Activated T-cell treated with anti-CD3 and anti-CD28 coated beads, Interleukin-2, amount 50 U/mL, for 1 hour (primary cell): Measurements from ENCODE around the gene ZNF341.
"Not testable (repeated sequence)": the region's sequence is repeated elsewhere in the genome, so short reads cannot be mapped to it uniquely, and the experiment has no call there.

Experiments used
- DNase-seq: peaks from one replicate; pipeline ENCODE4 v3.0.0-alpha.2; 2020

ZNF341 gene

GRCh38 chr20:33730946-33731692 is 677 bp upstream of the ZNF341 start:
- no peak for DNase-seq

- DNase-seq = no peak
These were observed 572 bp downstream of the ZNF341 start for GRCh38 chr20:33732166-33732970.

DNA sequence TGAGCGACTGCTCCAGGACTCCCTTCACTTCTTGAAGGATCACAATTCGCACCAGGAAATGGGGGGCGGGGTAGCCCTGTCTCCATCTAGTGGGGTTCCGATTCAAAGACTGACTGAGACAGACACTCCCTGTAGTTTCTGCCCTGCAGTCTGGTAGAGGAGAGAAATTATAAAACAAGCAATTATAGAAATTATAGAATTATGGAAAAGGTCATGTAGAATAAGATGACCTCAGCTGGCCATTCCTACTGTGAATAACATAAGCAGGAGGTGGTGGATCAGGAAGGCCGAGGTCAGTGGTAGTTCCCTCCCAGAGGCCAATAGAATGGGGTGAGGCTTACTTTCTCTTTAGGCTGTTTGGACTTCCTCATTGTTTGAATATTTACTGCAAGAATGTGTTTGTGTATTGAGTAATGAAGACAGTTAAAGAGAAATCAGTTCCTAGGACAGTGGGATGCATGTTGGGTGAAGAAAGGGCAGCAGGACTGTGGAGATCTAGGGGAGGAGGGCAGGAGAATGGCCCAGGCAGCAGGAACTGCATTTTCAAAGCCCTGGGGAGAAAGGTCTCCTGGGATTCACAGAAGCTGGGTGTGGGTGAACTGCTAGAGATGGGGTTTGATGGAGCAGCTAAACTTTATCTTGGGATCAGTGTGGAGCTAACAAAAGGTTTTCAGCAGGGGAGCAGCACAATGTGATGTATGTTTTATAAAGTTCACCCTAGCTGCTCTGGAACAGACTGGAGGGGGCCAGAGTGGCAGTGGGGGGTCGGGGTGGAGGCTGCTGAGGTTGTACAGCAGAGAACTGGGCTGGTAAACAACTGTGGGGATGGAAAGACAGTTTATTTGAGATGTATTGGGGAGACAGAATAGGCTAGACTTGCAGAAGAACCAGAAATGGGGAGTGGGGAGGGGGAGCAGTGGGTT is 2.1 kb downstream of the ZNF341 start:
- no peak for DNase-seq

GRCh38 chr20:33736962-33737361 is 5.2 kb downstream of the ZNF341 start:
- DNase-seq = no peak

DNA sequence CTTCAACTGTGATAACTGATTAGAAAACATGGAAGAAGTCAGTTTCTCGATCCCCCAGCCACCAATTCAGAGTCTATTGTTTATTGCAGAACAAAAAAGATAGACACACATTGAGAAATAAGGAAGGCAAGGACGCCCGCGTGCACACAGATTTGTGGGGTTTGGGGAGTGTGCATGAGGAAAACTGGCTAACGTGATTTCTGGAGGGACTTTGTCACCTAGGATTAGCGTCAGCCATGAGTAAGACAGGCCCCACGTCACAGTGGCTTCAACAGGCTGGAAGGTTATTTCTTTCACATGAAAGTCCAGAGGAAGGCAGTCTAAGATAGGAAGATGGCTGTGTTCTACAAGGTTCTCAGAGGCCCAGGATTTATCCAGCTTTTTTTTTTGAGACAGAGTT is 7.7 kb downstream of the ZNF341 start:
- no peak for DNase-seq

DNA sequence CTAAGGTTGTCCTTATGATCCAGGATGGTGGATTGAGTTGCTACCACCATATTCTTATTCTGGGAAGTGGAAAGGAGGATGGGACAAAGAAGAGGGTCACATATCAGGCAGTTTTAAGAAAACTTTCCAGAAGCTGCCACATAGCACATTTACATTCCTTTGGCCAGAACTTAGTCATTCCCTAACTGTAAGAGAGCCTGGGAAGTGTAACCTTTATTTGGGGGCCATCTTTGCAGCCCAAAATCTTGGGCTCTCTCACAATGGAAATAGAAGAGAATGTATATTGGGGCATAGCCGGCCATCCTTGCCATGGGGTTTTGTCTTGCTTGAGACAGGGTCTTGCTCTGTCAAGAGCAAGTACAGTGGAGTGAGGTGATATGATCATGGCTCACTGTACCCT is 8.4 kb downstream of the ZNF341 start:
- no peak for DNase-seq

- DNase-seq = no peak
These were observed 12.4 kb downstream of the ZNF341 start for GRCh38 chr20:33744181-33744580.

GRCh38 chr20:33744773-33745385 is 13.1 kb downstream of the ZNF341 start:
- DNase-seq = no peak

DNA sequence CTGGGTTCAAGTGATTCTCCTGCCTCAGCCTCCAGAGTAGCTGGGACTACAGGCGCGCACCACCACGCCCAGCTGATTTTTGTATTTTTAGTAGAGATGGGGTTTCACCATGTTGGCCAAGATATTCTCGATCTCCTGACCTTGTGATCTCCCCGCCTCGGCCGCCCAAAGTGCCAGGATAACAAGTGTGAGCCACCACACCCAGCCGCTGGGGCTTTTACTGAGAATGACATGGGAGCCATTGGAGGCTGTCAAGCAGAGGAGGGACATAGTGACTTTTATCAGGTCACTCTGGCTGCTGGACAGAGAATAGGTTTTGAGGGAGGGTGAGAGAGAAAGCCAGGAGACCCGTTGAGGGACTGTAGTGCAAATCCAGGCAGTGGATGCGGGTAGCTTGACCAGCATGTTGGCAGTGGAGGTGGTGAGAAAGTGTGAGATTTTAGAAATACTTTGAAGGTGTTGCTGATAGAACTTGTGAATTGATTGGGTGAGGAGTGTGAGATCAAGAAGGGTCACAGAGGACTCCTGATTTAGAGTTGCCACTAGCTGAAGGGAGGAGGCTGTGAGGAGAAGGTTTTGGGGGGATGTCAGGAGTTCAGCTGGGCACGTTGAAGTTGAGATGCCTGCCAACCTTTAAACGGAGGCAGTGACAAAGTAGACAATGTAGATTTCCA is 14.7 kb downstream of the ZNF341 start:
- no peak for DNase-seq

DNA sequence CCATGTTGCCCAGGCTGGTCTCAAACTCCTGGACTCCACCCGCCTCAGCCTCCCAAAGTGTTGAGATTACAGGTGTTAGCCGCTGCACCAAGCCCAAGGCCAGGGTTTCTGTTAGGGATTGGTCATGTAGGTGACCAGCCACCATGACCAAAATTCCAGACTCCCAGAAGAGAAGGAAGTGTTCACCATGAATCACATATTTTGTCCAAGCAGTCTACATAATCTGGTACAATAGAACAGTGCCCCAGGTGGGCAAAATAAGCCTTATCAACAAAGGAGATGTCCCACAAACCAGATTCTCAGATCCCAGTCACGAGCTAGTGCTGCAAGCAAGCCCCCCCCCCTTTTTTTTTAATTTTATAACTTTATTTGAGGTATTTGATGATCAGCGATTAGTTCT is 20.0 kb downstream of the ZNF341 start:
- no peak for DNase-seq

DNA sequence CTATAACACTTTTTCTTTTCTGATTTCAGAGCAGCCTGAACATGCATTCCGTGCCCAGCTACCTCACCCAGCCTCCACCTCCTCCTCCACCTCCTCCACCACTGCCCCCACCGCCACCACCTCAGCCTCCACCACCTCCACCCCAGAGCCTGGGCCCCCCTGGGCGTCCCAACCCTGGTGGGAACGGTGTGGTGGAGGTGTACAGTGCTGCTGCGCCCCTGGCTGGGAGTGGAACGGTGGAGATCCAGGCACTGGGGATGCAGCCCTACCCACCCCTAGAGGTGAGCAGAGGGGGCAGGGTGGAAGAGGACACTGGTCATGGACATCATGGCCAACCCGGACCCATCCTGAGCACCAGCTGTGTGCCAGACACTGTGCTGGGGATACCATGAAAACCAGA is 21.3 kb downstream of the ZNF341 start:
- DNase-seq = no peak

DNA sequence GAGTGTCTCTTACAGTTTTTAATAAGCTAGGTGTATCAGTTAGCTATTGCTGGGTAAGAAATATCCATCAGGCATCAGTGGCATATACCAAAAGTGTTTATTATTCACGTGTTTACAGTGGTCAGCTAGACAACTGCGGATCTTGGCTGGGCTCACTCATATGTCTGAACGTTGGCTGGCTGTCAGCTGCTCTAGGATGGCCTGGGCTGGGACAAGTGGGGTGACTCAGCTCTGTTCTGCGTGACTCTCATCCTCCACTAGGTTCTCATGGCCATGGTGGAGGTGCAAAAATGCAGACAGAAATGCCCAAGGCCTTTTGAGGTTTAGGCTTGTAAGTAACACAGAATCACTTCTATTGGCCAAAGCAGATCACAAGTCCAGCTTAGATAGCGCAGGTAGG is 22.0 kb downstream of the ZNF341 start:
- no peak for DNase-seq

DNA sequence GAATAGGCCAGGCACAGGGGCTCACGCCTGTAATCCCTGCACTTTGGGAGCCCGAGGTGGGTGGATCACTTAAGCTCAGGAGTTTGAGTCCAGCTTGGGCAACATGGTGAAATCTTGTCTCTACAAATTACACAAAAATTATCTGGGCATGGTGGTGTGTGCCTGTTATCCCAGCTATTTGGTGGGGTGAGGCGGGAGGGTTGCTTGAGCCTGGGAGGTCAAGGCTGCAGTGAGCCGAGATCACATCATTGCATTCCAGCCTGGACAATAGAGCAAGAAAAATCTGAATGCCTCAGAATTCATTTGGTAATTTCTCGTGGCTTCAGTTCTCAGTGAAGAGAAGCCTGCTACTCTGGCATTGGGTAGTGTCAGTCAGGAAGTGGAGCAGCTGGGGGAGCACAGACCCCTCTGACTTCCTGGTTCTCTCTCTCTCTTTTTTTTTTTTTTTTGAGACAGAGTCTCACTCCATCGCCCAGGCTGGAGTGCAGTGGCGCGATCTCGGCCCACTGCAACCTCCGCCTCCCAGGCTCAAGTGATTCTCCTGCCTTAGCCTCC is 24.2 kb downstream of the ZNF341 start:
- DNase-seq = not testable (repeated sequence)

DNA sequence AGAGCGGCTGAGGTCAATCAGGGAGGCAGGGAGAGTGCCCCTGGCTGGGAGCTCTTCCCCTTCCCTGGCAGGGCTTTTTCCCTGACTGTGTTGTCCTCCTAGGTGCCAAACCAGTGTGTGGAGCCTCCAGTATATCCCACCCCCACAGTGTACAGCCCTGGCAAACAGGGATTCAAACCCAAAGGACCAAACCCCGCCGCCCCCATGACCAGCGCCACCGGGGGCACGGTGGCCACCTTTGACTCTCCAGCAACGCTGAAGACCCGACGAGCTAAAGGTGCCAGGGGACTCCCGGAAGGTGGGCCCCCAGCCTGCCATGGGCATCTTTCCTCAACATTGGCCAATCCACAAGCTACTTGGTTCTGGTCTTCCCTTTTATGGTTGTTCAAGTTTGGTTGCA is 25.2 kb downstream of the ZNF341 start:
- no peak for DNase-seq

DNA sequence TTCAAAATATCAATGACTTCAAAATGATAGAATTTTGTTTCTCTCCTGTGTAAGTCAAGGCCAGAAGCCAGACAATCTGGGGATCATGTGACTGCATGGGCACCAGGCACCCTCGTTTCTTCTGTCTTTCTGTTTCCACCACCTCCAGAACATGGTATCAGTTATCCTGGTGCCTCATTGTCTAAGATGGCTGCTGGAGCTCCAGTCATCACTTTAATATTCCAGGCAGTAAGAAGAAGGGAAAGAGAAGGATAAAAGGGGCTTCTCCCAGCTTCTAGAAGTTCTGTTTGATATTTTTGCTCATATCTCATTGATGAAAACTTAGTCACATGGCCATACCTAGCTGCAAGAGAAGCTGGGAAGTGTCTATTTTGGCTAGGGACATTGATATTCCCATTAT is 25.7 kb downstream of the ZNF341 start:
- no peak for DNase-seq

DNA sequence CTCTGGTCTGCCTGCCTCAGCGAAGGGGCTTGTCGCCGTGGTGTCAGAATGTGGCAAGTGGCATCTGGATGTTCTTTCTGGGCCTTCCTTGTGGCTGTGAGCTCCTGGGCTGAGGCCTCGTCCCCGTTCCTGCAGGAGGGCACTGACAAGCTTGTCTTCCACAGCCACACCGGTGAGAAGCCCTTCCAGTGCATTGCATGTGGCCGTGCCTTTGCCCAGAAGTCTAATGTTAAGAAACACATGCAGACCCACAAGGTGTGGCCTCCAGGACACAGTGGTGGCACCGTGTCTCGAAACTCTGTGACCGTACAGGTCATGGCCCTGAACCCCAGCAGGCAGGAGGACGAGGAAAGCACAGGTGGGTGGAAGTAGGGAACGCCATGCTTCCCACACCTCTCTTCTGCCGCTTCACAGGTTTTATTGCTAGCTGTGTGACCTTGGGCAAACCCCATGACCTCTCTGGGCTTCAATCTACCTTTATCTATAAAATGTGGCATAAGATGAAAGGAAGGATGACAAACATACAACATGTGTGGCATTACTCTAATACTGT is 30.0 kb downstream of the ZNF341 start:
- DNase-seq = no peak

- no peak for DNase-seq
These were observed 33.3 kb downstream of the ZNF341 start for GRCh38 chr20:33765099-33765498.

DNA sequence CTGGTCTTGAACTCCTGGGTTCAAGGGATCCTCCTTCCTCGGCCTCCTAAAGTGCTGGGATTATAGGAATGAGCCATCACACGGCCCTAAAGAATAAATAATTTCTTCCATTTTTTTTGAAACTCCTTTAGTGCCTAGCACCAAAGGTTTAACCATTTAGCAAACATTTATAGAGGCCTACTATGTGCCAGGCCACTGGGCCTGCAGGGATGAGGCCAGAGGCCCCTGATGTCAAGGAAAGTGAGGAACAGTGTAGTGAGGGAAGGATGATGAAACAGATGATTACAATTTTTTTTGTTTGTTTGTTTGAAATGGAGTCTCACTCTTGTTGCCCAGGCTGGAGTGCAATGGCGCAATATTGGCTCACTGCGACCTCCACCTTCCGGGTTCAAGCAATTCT is 33.8 kb downstream of the ZNF341 start:
- DNase-seq = no peak

- no peak for DNase-seq
These were observed 34.9 kb downstream of the ZNF341 start for GRCh38 chr20:33766686-33767085.

- no peak for DNase-seq
These were observed 36.0 kb downstream of the ZNF341 start for GRCh38 chr20:33767777-33768138.

DNA sequence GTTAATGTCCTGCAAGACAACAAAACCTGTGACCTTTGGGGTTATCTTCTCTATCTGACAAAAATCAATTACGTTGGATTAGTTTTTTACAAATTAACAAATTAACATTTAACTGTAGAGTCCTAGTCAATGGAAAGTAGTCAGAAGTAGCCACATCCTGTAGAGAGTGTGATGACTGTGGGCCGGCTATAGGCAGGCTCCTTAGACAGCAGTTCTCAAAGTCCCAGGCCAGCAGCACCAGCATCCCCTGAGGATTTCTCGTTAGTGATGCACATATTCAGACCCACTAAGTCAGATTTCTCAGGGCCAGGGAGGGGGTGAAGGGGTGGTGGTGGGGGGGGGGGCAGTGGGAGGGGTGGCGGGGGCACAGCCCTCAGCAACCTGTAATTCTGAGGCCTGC is 37.2 kb downstream of the ZNF341 start:
- DNase-seq = no peak

DNA sequence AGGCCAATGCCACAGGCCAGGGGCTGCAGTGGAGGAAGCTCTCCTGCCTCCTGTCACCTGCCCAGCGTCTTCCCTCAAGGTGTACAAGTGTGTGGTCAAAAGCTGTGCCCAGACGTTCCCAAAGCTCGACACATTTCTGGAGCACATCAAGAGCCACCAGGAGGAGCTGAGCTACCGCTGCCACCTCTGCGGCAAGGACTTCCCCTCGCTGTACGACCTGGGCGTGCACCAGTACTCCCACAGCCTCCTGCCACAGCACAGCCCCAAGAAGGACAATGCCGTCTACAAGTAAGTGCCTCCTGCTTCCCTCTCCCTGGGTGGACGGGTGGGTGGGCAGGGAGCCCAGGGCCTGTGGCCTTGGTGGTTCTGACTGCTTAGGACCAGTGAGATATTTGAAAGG is 38.2 kb downstream of the ZNF341 start:
- no peak for DNase-seq
